Measurements from ENCODE around the gene REXO4. TPM values are rescaled to one million over a fixed set of nuclear protein-coding genes. Genes with fewer than 3 reads are reported as not detected.

REXO4 gene
- polyA plus RNA-seq, 1 experiment = 24.0 TPM

DNA sequence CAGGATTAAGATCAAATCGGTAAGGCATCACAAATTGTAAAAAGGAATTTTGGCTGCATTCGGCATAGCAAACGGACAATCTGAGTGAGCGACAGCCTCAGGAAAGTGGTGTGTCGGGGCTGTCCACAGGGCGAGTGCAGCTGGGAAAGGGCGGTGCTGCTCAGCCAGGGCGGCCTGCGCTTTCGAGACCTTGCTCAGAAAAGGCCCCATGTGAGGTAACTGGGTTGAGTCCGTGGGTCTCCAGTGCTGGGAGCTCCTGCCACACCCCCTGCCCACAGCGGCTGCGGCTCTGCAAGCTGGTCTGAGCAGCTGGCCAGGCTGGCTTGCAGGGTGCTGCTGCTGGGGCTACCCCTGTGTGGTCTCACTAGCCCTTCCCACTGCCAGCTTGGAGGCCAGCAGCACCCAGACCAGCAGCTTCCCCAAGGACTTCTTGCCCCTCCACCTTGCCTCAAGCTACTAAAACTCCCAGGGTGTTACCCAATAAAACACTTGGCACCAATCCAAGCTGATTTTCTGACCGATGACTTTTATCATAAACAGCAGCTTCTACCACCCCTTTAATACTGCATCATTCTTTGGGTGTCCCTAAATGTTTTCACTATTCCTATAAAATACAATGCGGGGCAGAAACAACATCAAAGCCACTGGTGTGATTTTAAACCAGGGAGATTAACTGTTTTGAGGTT lies 55.3 kb downstream of the REXO4 start:
- H3K4me3 ChIP-seq (ENCODE audit: low read depth, low read length) = no peak overlapping the region
- CTCF ChIA-PET = interaction anchor here (0.6 to 1.9 kb wide), 3 partner anchors 33 to 181 kb away, joined by 3 to 5 read pairs (median 4); no protein-coding TSS in a partner anchor
- DNase-seq (ENCODE audit: low read depth) = no peak
- H3K27me3 ChIP-seq (ENCODE audit: control insufficient read depth, insufficient read depth, low read length) = no peaks in the 10 kb centered on the region
- POLR2A ChIA-PET = no interaction called here
- TF ChIP-seq, protein P1, sequence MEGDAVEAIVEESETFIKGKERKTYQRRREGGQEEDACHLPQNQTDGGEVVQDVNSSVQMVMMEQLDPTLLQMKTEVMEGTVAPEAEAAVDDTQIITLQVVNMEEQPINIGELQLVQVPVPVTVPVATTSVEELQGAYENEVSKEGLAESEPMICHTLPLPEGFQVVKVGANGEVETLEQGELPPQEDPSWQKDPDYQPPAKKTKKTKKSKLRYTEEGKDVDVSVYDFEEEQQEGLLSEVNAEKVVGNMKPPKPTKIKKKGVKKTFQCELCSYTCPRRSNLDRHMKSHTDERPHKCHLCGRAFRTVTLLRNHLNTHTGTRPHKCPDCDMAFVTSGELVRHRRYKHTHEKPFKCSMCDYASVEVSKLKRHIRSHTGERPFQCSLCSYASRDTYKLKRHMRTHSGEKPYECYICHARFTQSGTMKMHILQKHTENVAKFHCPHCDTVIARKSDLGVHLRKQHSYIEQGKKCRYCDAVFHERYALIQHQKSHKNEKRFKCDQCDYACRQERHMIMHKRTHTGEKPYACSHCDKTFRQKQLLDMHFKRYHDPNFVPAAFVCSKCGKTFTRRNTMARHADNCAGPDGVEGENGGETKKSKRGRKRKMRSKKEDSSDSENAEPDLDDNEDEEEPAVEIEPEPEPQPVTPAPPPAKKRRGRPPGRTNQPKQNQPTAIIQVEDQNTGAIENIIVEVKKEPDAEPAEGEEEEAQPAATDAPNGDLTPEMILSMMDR (IDR thresholded peaks at IDR 0.05; ENCODE audit: insufficient read depth, low read depth, low read length) = no peak
- peaks cover 43% of the 10 kb centered on the region for H3K36me3 ChIP-seq (ENCODE audit: control insufficient read depth, insufficient read depth, low read length)

DNA sequence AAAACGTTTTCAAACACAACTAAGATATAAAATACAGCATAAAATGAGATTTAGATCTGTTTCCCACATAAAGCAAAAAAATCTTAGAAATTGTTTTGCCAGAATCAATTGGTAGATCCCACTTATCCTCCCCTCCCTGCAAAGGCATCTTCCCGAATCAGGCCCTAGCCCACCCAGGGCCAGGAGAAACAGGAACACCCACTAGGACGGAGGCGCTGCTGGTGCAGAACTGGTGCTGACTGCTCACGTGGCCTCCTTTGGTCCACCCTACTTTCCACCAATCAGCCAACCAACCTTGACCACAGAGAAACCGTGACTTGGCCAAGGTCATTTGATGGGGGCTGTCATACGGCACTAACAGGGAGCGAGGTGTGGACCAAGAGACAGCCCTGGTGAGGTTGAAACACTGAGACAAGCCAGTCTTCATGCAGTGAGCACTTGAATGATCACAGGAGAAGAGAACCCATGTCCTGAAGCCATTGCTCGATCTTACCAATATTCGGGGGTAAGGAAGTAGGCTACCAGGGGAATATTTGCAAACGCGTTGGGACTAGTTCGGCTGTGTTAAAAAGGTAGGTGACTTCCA lies 56.2 kb downstream of the REXO4 start:
- DNase-seq (ENCODE audit: low read depth) = no peak
- Histone ChIP-seq H3K36me3 (ENCODE audit: control insufficient read depth, insufficient read depth, low read length) (peaks cover 35% of the 10 kb centered on the region), H3K27me3 (ENCODE audit: control insufficient read depth, insufficient read depth, low read length) (no peaks in the 10 kb centered on the region), H3K4me3 (ENCODE audit: low read depth, low read length) (no peak overlapping the region)
- TF ChIP-seq, protein P1 (IDR thresholded peaks at IDR 0.05; ENCODE audit: insufficient read depth, low read depth, low read length) = no peak
- ChIA-PET CTCF (interaction anchor here (0.8 to 1.9 kb wide), 3 partner anchors 10 to 42 kb away, joined by 4 to 5 read pairs (median 4); no protein-coding TSS in a partner anchor), POLR2A (no interaction called here)

DNA sequence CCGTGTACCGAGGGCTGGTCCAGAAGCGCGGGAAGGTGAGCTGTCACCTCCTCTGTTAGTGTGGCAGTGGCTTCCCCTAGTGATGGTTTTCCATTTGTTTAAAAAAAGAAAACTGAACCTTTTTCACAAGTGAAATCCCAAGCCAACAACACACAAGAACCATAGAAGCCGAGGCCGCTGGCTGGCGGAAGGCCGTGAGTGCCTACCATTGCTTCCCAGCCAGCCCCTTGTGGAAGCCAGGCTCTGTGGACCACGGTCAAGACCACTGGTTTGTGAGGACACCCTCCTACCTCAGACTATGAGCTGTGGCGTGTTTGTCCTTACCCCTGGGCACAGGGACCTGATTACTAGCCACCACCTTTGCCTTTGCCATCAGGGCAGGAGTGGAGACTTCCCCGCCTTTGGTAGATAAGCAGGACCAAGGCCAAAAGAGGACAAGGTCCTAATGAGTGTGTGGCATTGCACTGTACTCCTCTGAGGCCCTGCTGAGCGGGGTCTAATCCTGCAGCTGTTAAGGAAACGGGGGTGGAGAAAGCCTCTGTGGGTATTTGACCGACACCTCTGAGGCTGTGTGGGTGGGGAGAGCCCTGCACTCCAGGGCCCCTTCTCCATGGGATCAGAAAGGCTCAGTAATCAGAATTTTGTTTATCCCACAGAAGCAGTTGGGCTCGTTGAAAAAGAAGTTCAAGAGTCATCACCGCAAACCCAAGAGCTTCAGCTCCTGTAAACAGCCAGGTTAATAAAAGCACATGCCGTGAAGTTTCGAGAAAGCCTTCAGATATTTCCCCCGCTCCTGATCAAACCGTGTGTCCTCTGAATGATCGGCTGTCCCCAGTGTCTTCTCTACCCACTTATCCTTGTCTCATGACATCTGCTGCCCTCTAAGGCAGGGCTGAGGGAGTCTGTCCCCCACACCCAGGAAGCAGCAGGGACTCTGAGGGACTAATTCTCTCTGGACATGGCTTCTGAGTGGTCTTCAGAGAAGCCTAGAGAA lies 57.1 kb downstream of the REXO4 start:
- Histone ChIP-seq H3K4me3 (ENCODE audit: low read depth, low read length) (no peak overlapping the region), H3K36me3 (ENCODE audit: control insufficient read depth, insufficient read depth, low read length) (peaks cover 30% of the 10 kb centered on the region), H3K27me3 (ENCODE audit: control insufficient read depth, insufficient read depth, low read length) (no peaks in the 10 kb centered on the region)
- ChIA-PET CTCF (interaction anchor here (1.0 to 2.1 kb wide), 3 partner anchors 8 to 173 kb away, joined by 3 to 5 read pairs (median 4); no protein-coding TSS in a partner anchor), POLR2A (no interaction called here)
- DNase-seq (ENCODE audit: low read depth) = no peak
- TF ChIP-seq, protein P1 (IDR thresholded peaks at IDR 0.05; ENCODE audit: insufficient read depth, low read depth, low read length) = no peak

DNA sequence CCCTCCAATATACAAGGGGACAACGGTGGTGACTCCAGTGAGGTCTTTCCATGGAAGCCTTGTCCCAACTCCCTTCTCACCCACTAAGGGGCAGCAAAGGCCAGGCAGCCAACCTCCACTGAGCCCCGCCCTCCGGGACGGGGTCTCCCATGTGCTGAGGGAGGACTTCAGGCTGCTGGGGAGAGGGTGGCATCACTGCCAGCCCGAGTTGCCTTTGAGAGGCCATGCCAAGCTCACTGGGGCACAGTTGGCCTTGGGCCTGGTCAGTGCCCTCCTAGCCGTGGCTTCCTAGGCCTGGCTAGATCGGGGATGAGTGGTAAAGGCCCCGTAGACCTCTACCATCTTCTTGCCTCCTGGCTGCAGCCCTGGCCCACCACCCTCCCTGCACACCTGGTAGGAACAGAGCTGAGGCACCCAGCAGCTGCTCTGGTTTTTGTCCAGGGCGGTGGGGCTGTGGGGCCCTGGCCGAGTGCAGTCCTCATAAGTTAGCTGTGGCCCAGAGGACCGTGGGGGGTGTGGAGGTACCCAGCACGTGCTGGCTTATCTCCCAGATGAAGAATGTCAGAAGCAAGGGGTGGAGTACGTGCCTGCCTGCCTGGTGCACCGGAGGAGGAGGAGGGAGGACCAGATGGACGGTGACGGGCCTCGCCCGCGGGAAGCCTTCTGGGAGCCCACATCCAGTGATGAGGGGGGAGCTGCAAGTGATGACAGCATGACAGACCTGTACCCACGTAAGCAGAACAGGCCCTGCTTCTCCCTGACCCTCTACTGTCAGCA lies 58.2 kb downstream of the REXO4 start:
- no peaks in the 10 kb centered on the region for H3K27me3 ChIP-seq (ENCODE audit: control insufficient read depth, insufficient read depth, low read length)
- H3K4me3 ChIP-seq (ENCODE audit: low read depth, low read length) = no peak overlapping the region
- CTCF ChIA-PET = interaction anchor here (1.1 to 2.1 kb wide), 2 partner anchors 9 to 121 kb away, joined by 3 to 5 read pairs; no protein-coding TSS in a partner anchor
- POLR2A ChIA-PET = no interaction called here
- no peak for DNase-seq (ENCODE audit: low read depth)
- TF ChIP-seq, protein P1 (IDR thresholded peaks at IDR 0.05; ENCODE audit: insufficient read depth, low read depth, low read length) = peak; percentile 29; the same call in 1 of the 2 replicates
- peaks cover 24% of the 10 kb centered on the region for H3K36me3 ChIP-seq (ENCODE audit: control insufficient read depth, insufficient read depth, low read length)
